Body of pancreas (tissue), 4 donors: ENCODE results near the gene IL1B. TPM values are rescaled to one million over a fixed set of nuclear protein-coding genes. Genes with fewer than 3 reads are reported as not detected.
"Not testable (repeated sequence)": the region's sequence is repeated elsewhere in the genome, so short reads cannot be mapped to it uniquely, and the experiment has no call there.

ENCODE experiments used
- ATAC-seq: fragments of 150-250 bp; one replicate; pipeline ENCODE4 v1.9.1; 2016
- DNase-seq, 4 donors: peaks; one replicate each; pipeline ENCODE4 v3.0.0-alpha.2; 2019
- H3K27ac ChIP-seq, 4 donors: fragments of 200-600 bp; sonication (generic); 1 replicate in 3 of 4; 2 replicates in 1 of 4; pipeline versions ENCODE4 v1.5.1 to v1.6.1; 2016 to 2019; ENCODE audit warnings: mild to moderate bottlenecking in 1 of 4, mixed read lengths in 1 of 4, moderate library complexity in 1 of 4
- H3K27me3 ChIP-seq, 2 donors: fragments of 200-600 bp; sonication (generic); one replicate each; pipeline ENCODE4 v1.6.0; 2016; ENCODE audit warnings: mild to moderate bottlenecking in 1 of 2
- H3K36me3 ChIP-seq, 2 donors: fragments of 200-600 bp; sonication (generic); replicated peaks in 1 of 2; 2 replicates each; pipeline ENCODE4 v1.5.1; 2016; ENCODE audit warnings: low read depth in 2 of 2; ENCODE audit not compliant: insufficient read depth in 1 of 2
- H3K4me1 ChIP-seq: fragments of 200-600 bp; sonication (generic); one replicate; pipeline ENCODE4 v1.6.0; 2016
- H3K4me3 ChIP-seq, 2 donors: fragments of 200-600 bp; sonication (generic); 1 replicate in 1 of 2; 2 replicates in 1 of 2; pipeline ENCODE4 v1.5.1; 2016 to 2019
- H3K9me3 ChIP-seq, 3 donors: fragments of 200-600 bp; sonication (generic); 1 replicate in 2 of 3; 2 replicates in 1 of 3; pipeline ENCODE4 v1.5.1; 2016
- CTCF ChIP-seq, 7 experiments: fragments of 450-650 bp in 4 of 7; fragments of 200-600 bp in 3 of 7; sonication (generic) in 3 of 7; IDR thresholded peaks; one replicate each; pipeline ENCODE4 v1.5.1; 2016 to 2019; ENCODE audit warnings: antibody characterized with exemption in 7 of 7
- POLR2A ChIP-seq, 3 donors: fragments of 450-650 bp; IDR thresholded peaks; one replicate each; pipeline ENCODE4 v1.6.1; 2016; ENCODE audit warnings: antibody characterized with exemption in 3 of 3, mild to moderate bottlenecking in 2 of 3
- WGBS, 2 donors: methylation state at CpG; one replicate each; pipeline ENCODE4 v1.1.5; 2017; 5-methylcytosine and 5-hydroxymethylcytosine counted together
- intact Hi-C: fragments of 100-400 bp; cut with DNase I; formaldehyde crosslinking; loops from one replicate; pipeline ENCODE4 v1.15.1; 2023
- total RNA-seq, 2 donors: library from RNA; depleted of rRNA; stranded (reverse); fragments of >200 nt; gene quantifications; one replicate each; pipeline ENCODE4 v1.1.0, GENCODE V29; 2016

IL1B gene
- total RNA-seq, 2 donors from 2014 or later, result 1.3 to 2.6 TPM

- peak; percentile 70 for ATAC-seq
- intact Hi-C loops, result no loop called here
- WGBS, 2 donors, result 21 to 63% methylated on average over 1 of the region's 1 CpG
Observed at GRCh38 chr2:112835536-112836162, 930 bp downstream of the IL1B start.

GRCh38 chr2:112835061-112835501, 1.5 kb downstream of the IL1B start:
- Histone ChIP-seq H3K4me1 (peaks cover 27% of the 10 kb centered on the region), H3K9me3 (no peaks in the 10 kb centered on the region), H3K36me3 (no peaks in the 10 kb centered on the region), H3K4me3 (no peak overlapping the region), H3K27ac (peak overlapping the region in 3 of 4 donors; percentile 19 to 58 (median 52)), H3K27me3 (no peaks in the 10 kb centered on the region)
- intact Hi-C loops, result no loop called here
- 40 to 53% methylated on average over 1 of the region's 1 CpG for WGBS, 2 donors
- ATAC-seq (no peak), DNase-seq (no peak)
- TF ChIP-seq CTCF (IDR thresholded peaks at IDR 0.05), result no peak
- no peak for TF ChIP-seq POLR2A (IDR thresholded peaks at IDR 0.05)

More at GRCh38 chr2:112835536-112836162, 930 bp downstream of the IL1B start:
- H3K4me1 ChIP-seq, result peaks cover 27% of the 10 kb centered on the region
- H3K27ac ChIP-seq, result peak overlapping the region in 3 of 4 donors; percentile 19 to 58 (median 52)
- TF ChIP-seq POLR2A (IDR thresholded peaks at IDR 0.05) (no peak), CTCF (IDR thresholded peaks at IDR 0.05) (no peak)
- no peak overlapping the region for H3K4me3 ChIP-seq
- peak in 3 of 4 donors; percentile 43 to 67 (median 54) for DNase-seq
- no peaks in the 10 kb centered on the region for H3K9me3 ChIP-seq
- no peaks in the 10 kb centered on the region for H3K36me3 ChIP-seq
- no peaks in the 10 kb centered on the region for H3K27me3 ChIP-seq

GRCh38 chr2:112834396-112835037, 2.1 kb downstream of the IL1B start:
- DNase-seq (peak; percentile 73 to 85 (median 76)), ATAC-seq (peak; percentile 57)
- Histone ChIP-seq H3K27ac (peak overlapping the region in 3 of 4 donors; percentile 19 to 58 (median 39)), H3K9me3 (no peaks in the 10 kb centered on the region), H3K4me3 (no peak overlapping the region), H3K36me3 (no peaks in the 10 kb centered on the region), H3K27me3 (no peaks in the 10 kb centered on the region), H3K4me1 (peaks cover 27% of the 10 kb centered on the region)
- WGBS, 2 donors, result 19 to 46% methylated on average over 1 of the region's 1 CpG
- no peak for TF ChIP-seq POLR2A (IDR thresholded peaks at IDR 0.05)
- no peak for TF ChIP-seq CTCF (IDR thresholded peaks at IDR 0.05)
- intact Hi-C loops, result no loop called here

- H3K36me3 ChIP-seq, result no peaks in the 10 kb centered on the region
- H3K4me3 ChIP-seq, result no peak overlapping the region
- no peak for TF ChIP-seq POLR2A (IDR thresholded peaks at IDR 0.05)
- no peak for TF ChIP-seq CTCF (IDR thresholded peaks at IDR 0.05)
- ATAC-seq (no peak), DNase-seq (no peak)
- no peaks in the 10 kb centered on the region for H3K27me3 ChIP-seq
- peak overlapping the region in 3 of 4 donors; percentile 19 to 58 (median 39) for H3K27ac ChIP-seq
- intact Hi-C loops, result no loop called here
- H3K9me3 ChIP-seq, result no peaks in the 10 kb centered on the region
- peaks cover 27% of the 10 kb centered on the region for H3K4me1 ChIP-seq
Observed at GRCh38 chr2:112833976-112834375, 2.6 kb downstream of the IL1B start.

- DNase-seq, H3K27me3 ChIP-seq, H3K4me3 ChIP-seq, H3K36me3 ChIP-seq, H3K9me3 ChIP-seq, H3K27ac ChIP-seq, intact Hi-C loops, ATAC-seq: not testable (repeated sequence)
- 90 to 94% methylated on average over 5 of the region's 5 CpGs for WGBS, 2 donors
- peaks cover 27% of the 10 kb centered on the region for H3K4me1 ChIP-seq
Observed at GRCh38 chr2:112833639-112833931, 3.0 kb downstream of the IL1B start.
